Measurements from ENCODE around the gene TPMT. TPM values are rescaled to one million over a fixed set of nuclear protein-coding genes. Genes with fewer than 3 reads are reported as not detected.
"Not testable (repeated sequence)": the region's sequence is repeated elsewhere in the genome, so short reads cannot be mapped to it uniquely, and the experiment has no call there.

TPMT gene
- total and polyA plus RNA-seq, 4 donors = 14.5 to 17.9 (median 16.8) TPM

DNA sequence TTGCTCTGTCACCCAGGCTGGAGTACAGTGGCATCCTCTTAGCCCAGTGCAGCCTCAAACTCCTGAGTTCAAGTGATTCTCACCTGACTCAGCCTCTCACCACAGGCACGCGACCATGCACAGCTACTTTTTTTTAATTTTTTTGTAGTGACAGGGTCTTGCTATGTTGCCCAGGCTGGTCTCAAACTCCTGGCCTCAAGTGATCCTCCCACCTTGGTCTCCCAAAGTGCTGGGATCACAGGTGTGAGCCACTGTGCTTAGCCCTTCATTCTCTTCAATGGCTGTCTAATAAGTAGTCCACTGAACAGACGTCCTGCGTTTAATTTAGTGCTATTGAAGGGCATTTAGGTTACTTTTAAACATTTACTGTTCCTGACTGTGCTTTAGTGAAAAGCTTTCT lies 27.7 kb upstream of the TPMT start:
- no peaks in the 10 kb centered on the region for H3K27me3 ChIP-seq (ENCODE audit: control insufficient read depth, insufficient read depth, low read length)
- no peak overlapping the region for H3K4me3 ChIP-seq (ENCODE audit: low read depth, low read length)
- DNase-seq (ENCODE audit: low read depth in 4 of 6, low spot score in 6 of 6) = no peak
- peaks cover 4% of the 10 kb centered on the region for H3K36me3 ChIP-seq (ENCODE audit: control insufficient read depth, insufficient read depth, low read length)
- H3K27ac ChIP-seq (ENCODE audit: low read depth, low read length) = no peak overlapping the region
- WGBS (ENCODE audit: insufficient coverage) = no CpG with 5 or more reads among the region's 4 CpGs
- H3K4me1 ChIP-seq (ENCODE audit: control insufficient read depth, insufficient read depth, low read length) = no peaks in the 10 kb centered on the region
- no peaks in the 10 kb centered on the region for H3K9me3 ChIP-seq (ENCODE audit: control insufficient read depth, insufficient read depth, low read length)

- peak in 1 of 6 donors; percentile 7 for DNase-seq (ENCODE audit: low read depth in 4 of 6, low spot score in 6 of 6)
- Histone ChIP-seq H3K36me3 (ENCODE audit: control insufficient read depth, insufficient read depth, low read length) (peaks cover 4% of the 10 kb centered on the region), H3K27ac (ENCODE audit: low read depth, low read length) (no peak overlapping the region), H3K4me3 (ENCODE audit: low read depth, low read length) (no peak overlapping the region), H3K27me3 (ENCODE audit: control insufficient read depth, insufficient read depth, low read length) (no peaks in the 10 kb centered on the region), H3K4me1 (ENCODE audit: control insufficient read depth, insufficient read depth, low read length) (no peaks in the 10 kb centered on the region), H3K9me3 (ENCODE audit: control insufficient read depth, insufficient read depth, low read length) (no peaks in the 10 kb centered on the region)
- 93% methylated on average over 2 of the region's 5 CpGs for WGBS (ENCODE audit: insufficient coverage)
Measured at GRCh38 chr6:18179770-18180356, 25.0 kb upstream of the TPMT start.

GRCh38 chr6:18178960-18179615 lies 24.2 kb upstream of the TPMT start:
- Histone ChIP-seq H3K9me3 (ENCODE audit: control insufficient read depth, insufficient read depth, low read length) (no peaks in the 10 kb centered on the region), H3K27ac (ENCODE audit: low read depth, low read length) (no peak overlapping the region), H3K27me3 (ENCODE audit: control insufficient read depth, insufficient read depth, low read length) (no peaks in the 10 kb centered on the region), H3K4me1 (ENCODE audit: control insufficient read depth, insufficient read depth, low read length) (no peaks in the 10 kb centered on the region), H3K4me3 (ENCODE audit: low read depth, low read length) (no peak overlapping the region), H3K36me3 (ENCODE audit: control insufficient read depth, insufficient read depth, low read length) (peaks cover 4% of the 10 kb centered on the region)
- no CpG with 5 or more reads among the region's 3 CpGs for WGBS (ENCODE audit: insufficient coverage)
- no peak for DNase-seq (ENCODE audit: low read depth in 4 of 6, low spot score in 6 of 6)

DNA sequence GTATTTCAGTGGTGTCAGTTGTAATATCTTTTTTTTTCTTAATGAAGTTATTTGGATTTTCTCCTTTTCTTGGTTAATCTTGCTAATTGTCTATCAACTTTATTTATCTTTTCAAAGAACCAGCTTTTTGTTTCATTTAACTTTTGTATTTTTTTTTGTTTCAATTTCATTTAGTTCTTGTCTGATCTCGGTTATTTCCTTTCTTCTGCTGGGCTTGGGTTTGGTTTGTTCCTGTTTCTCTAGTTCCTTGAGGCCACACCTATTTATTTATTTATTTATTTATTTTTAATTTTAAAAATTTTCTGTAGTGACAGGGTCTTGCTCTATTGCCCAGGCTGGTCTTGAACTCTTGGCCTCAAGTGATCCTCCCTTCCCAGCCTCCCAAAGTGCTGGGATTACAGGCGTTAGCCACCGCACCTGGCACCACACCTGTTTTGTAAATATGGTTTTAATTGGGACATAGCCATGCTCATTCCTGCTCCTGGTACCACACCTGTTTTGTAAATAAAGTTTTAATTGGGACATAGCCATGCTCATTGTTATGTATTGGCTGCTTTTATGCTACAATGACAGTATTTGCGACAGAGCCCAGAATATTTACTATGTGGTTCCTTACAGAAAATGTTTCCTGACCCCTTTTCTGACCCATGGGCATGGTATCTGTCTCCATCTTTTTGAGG lies 22.5 kb upstream of the TPMT start:
- H3K27ac ChIP-seq (ENCODE audit: low read depth, low read length) = no peak overlapping the region
- H3K4me1 ChIP-seq (ENCODE audit: control insufficient read depth, insufficient read depth, low read length) = no peaks in the 10 kb centered on the region
- no peaks in the 10 kb centered on the region for H3K27me3 ChIP-seq (ENCODE audit: control insufficient read depth, insufficient read depth, low read length)
- H3K4me3 ChIP-seq (ENCODE audit: low read depth, low read length) = no peak overlapping the region
- H3K36me3 ChIP-seq (ENCODE audit: control insufficient read depth, insufficient read depth, low read length) = peaks cover 10% of the 10 kb centered on the region
- no CpG with 5 or more reads among the region's 4 CpGs for WGBS (ENCODE audit: insufficient coverage)
- DNase-seq (ENCODE audit: low read depth in 4 of 6, low spot score in 6 of 6) = no peak
- no peaks in the 10 kb centered on the region for H3K9me3 ChIP-seq (ENCODE audit: control insufficient read depth, insufficient read depth, low read length)

DNA sequence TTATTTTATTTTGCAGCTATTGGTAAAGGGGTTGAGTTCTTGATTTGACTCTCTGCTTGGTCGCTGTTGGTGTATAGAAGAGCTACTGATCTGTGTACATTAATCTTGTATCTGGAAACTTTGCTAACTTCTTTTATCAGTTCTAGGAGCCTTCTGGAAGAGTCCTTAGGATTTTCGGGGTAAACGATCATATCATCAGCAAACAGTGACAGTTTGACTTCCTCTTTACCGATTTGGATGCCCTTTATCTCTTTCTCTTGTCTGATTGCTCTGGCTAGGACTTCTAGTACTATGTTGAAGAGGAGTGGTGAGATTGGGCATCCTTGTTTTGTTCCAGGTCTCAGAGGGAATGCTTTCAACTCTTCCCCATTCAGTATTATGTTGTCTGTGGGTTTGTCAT lies 21.3 kb upstream of the TPMT start:
- H3K27ac ChIP-seq (ENCODE audit: low read depth, low read length); H3K4me3 ChIP-seq (ENCODE audit: low read depth, low read length); H3K9me3 ChIP-seq (ENCODE audit: control insufficient read depth, insufficient read depth, low read length); DNase-seq (ENCODE audit: low read depth in 4 of 6, low spot score in 6 of 6); H3K27me3 ChIP-seq (ENCODE audit: control insufficient read depth, insufficient read depth, low read length); H3K4me1 ChIP-seq (ENCODE audit: control insufficient read depth, insufficient read depth, low read length): not testable (repeated sequence)
- WGBS (ENCODE audit: insufficient coverage) = 92% methylated on average over 2 of the region's 4 CpGs
- peaks cover 10% of the 10 kb centered on the region for H3K36me3 ChIP-seq (ENCODE audit: control insufficient read depth, insufficient read depth, low read length)

GRCh38 chr6:18171871-18172270 lies 17.0 kb upstream of the TPMT start:
- Histone ChIP-seq H3K27me3 (ENCODE audit: control insufficient read depth, insufficient read depth, low read length) (no peaks in the 10 kb centered on the region), H3K9me3 (ENCODE audit: control insufficient read depth, insufficient read depth, low read length) (no peaks in the 10 kb centered on the region), H3K4me3 (ENCODE audit: low read depth, low read length) (no peak overlapping the region), H3K4me1 (ENCODE audit: control insufficient read depth, insufficient read depth, low read length) (no peaks in the 10 kb centered on the region), H3K36me3 (ENCODE audit: control insufficient read depth, insufficient read depth, low read length) (peaks cover 26% of the 10 kb centered on the region), H3K27ac (ENCODE audit: low read depth, low read length) (no peak overlapping the region)
- WGBS (ENCODE audit: insufficient coverage) = no CpG with 5 or more reads among the region's 7 CpGs
- no peak for DNase-seq (ENCODE audit: low read depth in 4 of 6, low spot score in 6 of 6)

DNA sequence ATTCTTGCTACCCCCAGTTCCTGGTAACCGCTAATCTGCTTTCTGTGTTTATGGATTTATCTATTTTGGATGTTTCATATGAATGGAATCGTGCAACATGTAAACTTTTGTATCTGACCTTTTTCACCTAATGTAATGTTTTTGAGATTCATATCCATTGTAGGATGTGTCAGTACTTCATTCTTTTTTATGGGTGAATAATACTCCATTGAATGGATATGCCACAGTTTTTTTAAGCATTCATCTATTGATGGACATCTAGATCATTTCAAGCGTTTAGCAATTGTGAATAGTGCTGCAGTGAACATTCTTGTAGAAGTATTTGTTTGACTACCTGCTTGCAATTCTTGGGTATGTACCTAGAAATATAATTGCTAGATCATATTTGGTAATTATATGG lies 13.4 kb upstream of the TPMT start:
- no peak for DNase-seq (ENCODE audit: low read depth in 4 of 6, low spot score in 6 of 6)
- Histone ChIP-seq H3K27me3 (ENCODE audit: control insufficient read depth, insufficient read depth, low read length) (no peaks in the 10 kb centered on the region), H3K9me3 (ENCODE audit: control insufficient read depth, insufficient read depth, low read length) (no peaks in the 10 kb centered on the region), H3K27ac (ENCODE audit: low read depth, low read length) (no peak overlapping the region), H3K36me3 (ENCODE audit: control insufficient read depth, insufficient read depth, low read length) (peaks cover 36% of the 10 kb centered on the region), H3K4me1 (ENCODE audit: control insufficient read depth, insufficient read depth, low read length) (no peaks in the 10 kb centered on the region), H3K4me3 (ENCODE audit: low read depth, low read length) (no peak overlapping the region)
- WGBS (ENCODE audit: insufficient coverage) = no CpG with 5 or more reads among the region's 3 CpGs

DNA sequence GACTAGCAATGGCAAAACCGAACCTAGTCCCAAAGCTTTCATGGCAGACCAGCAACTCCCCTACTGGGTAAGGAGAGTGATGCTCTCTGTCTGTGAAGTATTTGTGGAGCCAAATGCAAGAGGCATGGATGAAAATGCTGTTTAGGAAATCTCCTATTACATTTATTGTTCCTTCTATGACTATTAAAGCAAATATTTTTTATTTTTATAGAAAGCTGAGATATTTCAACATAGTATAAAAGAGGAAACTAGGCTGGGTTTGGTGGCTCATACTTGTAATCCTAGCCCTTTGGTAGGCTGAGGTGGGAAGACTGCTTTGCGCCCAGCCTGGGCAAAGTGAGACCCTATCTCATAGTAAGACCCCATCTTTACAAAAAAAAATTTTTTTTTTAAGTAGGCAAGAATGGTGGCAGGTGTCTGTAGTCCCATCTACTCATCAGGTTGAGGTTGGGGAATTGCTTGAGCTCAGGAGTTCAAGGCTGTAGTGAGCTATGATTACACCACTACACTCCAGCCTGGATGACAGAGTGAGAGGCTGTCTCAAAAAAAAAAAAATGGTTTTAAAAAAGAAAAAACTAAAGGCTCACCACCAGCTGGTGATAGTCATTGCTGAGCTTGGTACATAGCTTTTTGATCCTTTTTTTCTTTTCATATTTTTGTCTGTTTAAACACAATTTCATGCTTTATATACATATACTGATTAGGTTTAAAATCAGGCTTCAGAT lies 11.6 kb upstream of the TPMT start:
- Histone ChIP-seq H3K27me3 (ENCODE audit: control insufficient read depth, insufficient read depth, low read length) (no peaks in the 10 kb centered on the region), H3K36me3 (ENCODE audit: control insufficient read depth, insufficient read depth, low read length) (peaks cover 49% of the 10 kb centered on the region), H3K27ac (ENCODE audit: low read depth, low read length) (no peak overlapping the region), H3K4me3 (ENCODE audit: low read depth, low read length) (no peak overlapping the region), H3K9me3 (ENCODE audit: control insufficient read depth, insufficient read depth, low read length) (no peaks in the 10 kb centered on the region), H3K4me1 (ENCODE audit: control insufficient read depth, insufficient read depth, low read length) (no peaks in the 10 kb centered on the region)
- no peak for DNase-seq (ENCODE audit: low read depth in 4 of 6, low spot score in 6 of 6)
- no CpG with 5 or more reads among the region's 2 CpGs for WGBS (ENCODE audit: insufficient coverage)

DNA sequence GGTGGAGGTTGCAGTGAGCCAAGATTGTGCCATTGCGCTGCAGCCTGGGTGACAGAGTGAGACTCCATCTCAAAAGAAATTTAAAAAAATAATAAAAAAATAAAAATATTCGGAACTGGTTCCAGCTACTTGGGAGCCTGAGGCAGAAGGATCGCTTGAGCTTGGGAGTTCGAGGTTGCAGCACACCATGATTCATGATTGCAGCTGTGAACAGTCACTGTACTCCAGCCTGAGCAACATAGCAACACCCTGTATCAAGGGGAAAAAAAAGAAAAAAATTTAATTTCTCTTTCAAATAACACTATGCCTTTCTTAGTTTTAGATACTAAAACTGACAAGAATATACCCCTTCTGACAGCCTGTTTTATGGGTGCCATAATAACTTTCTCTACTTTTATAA lies 10.9 kb upstream of the TPMT start:
- WGBS (ENCODE audit: insufficient coverage) = 94% methylated on average over 3 of the region's 4 CpGs
- DNase-seq (ENCODE audit: low read depth in 4 of 6, low spot score in 6 of 6) = no peak
- Histone ChIP-seq H3K9me3 (ENCODE audit: control insufficient read depth, insufficient read depth, low read length) (no peaks in the 10 kb centered on the region), H3K4me3 (ENCODE audit: low read depth, low read length) (no peak overlapping the region), H3K36me3 (ENCODE audit: control insufficient read depth, insufficient read depth, low read length) (peaks cover 48% of the 10 kb centered on the region), H3K27me3 (ENCODE audit: control insufficient read depth, insufficient read depth, low read length) (no peaks in the 10 kb centered on the region), H3K27ac (ENCODE audit: low read depth, low read length) (no peak overlapping the region), H3K4me1 (ENCODE audit: control insufficient read depth, insufficient read depth, low read length) (no peaks in the 10 kb centered on the region)

Measured in spinal cord (tissue), 10 donors.